Tibial nerve (tissue), 3 donors: ENCODE measurements around the gene CRISPLD2.

Experiments
- CTCF ChIP-seq, 5 experiments: fragments of 200-600 bp in 3 of 5; fragments of 450-650 bp in 2 of 5; sonication (generic) in 3 of 5; IDR thresholded peaks; one replicate each; pipeline ENCODE4 v1.5.1; 2016 to 2019; ENCODE audit warnings: antibody characterized with exemption in 5 of 5, mild to moderate bottlenecking in 3 of 5, moderate library complexity in 2 of 5
- POLR2A ChIP-seq, 2 donors: fragments of 450-650 bp; IDR thresholded peaks; one replicate each; pipeline ENCODE4 v1.6.1; 2017; ENCODE audit warnings: antibody characterized with exemption in 2 of 2, mild to moderate bottlenecking in 2 of 2, moderate library complexity in 2 of 2

GRCh38 chr16:84893849-84894599 lies 74.2 kb downstream of the CRISPLD2 start:
- no peak for TF ChIP-seq CTCF (IDR thresholded peaks at IDR 0.05)
- no peak for TF ChIP-seq POLR2A (IDR thresholded peaks at IDR 0.05)
